GM23248 (cell line): ENCODE data around the gene DTX3L. TPM values are rescaled to one million over a fixed set of nuclear protein-coding genes. Genes with fewer than 3 reads are reported as not detected.

ENCODE experiments used
- DNase-seq: peaks from one replicate; pipeline ENCODE4 v3.0.0-alpha.2; 2015
- H2AFZ ChIP-seq: fragments of 200-600 bp; sonication (generic); 2 replicates; pipeline ENCODE4 v1.6.1; 2016; ENCODE audit warnings: antibody characterized with exemption
- H3F3A ChIP-seq: fragments of 200-600 bp; sonication (generic); 2 replicates; pipeline ENCODE4 v1.6.1; 2016; ENCODE audit warnings: mild to moderate bottlenecking, antibody characterized with exemption, mixed run types; ENCODE audit not compliant: insufficient read depth
- H3K27ac ChIP-seq: fragments of 200-600 bp; sonication (generic); 2 replicates; pipeline ENCODE4 v1.5.1; 2016; ENCODE audit warnings: mild to moderate bottlenecking
- H3K27me3 ChIP-seq: fragments of 200-600 bp; sonication (generic); replicated peaks from 2 replicates; pipeline ENCODE4 v1.6.1; 2016; ENCODE audit warnings: mild to moderate bottlenecking; ENCODE audit not compliant: insufficient read depth
- H3K36me3 ChIP-seq: fragments of 200-600 bp; sonication (generic); 2 replicates; pipeline ENCODE4 v1.6.1; 2016; ENCODE audit warnings: low read depth, mild to moderate bottlenecking
- H3K4me1 ChIP-seq: fragments of 200-600 bp; sonication (generic); 2 replicates; pipeline ENCODE4 v1.6.1; 2016; ENCODE audit warnings: mild to moderate bottlenecking; ENCODE audit not compliant: insufficient read depth
- H3K4me2 ChIP-seq: fragments of 200-600 bp; sonication (generic); one replicate; pipeline ENCODE4 v1.6.1; 2016; ENCODE audit warnings: mild to moderate bottlenecking; ENCODE audit not compliant: unreplicated experiment
- H3K4me3 ChIP-seq: fragments of 200-600 bp; sonication (generic); 2 replicates; pipeline ENCODE4 v1.5.1; 2016; ENCODE audit warnings: mild to moderate bottlenecking
- H3K79me2 ChIP-seq: fragments of 200-600 bp; sonication (generic); 2 replicates; pipeline ENCODE4 v1.6.1; 2016; ENCODE audit warnings: mild to moderate bottlenecking; ENCODE audit not compliant: insufficient read depth
- H3K9ac ChIP-seq: fragments of 200-600 bp; sonication (generic); 2 replicates; pipeline ENCODE4 v1.6.1; 2016; ENCODE audit warnings: mild to moderate bottlenecking
- H3K9me2 ChIP-seq: fragments of 200-600 bp; sonication (generic); 2 replicates; pipeline ENCODE4 v1.6.1; 2016; ENCODE audit warnings: mixed run types, mild to moderate bottlenecking, moderate library complexity; ENCODE audit not compliant: insufficient read depth
- H3K9me3 ChIP-seq: fragments of 200-600 bp; sonication (generic); one replicate; pipeline ENCODE4 v1.6.1; 2017; ENCODE audit warnings: low read depth
- H4K20me1 ChIP-seq: fragments of 200-600 bp; sonication (generic); 2 replicates; pipeline ENCODE4 v1.6.0; 2016; ENCODE audit not compliant: insufficient read depth
- EZH2 ChIP-seq: fragments of 200-600 bp; sonication (generic); IDR thresholded peaks from 2 replicates; pipeline ENCODE4 v1.6.1; 2018; ENCODE audit warnings: antibody characterized with exemption, mild to moderate bottlenecking; ENCODE audit not compliant: insufficient read depth, poor library complexity, severe bottlenecking
- EZH2phosphoT487 ChIP-seq: fragments of 200-600 bp; sonication (generic); IDR thresholded peaks from 2 replicates; pipeline ENCODE4 v1.6.1; 2018; ENCODE audit warnings: antibody characterized with exemption, moderate library complexity, mild to moderate bottlenecking, low read depth; ENCODE audit not compliant: insufficient read depth
- WGBS, 2 experiments: methylation state at CpG; one replicate each; pipeline ENCODE4 v1.1.6; 2015 to 2017; ENCODE audit warnings: low lambda C conversion rate in 2 of 2, low coverage in 1 of 2; ENCODE audit errors: missing lambda C conversion rate in 2 of 2; 5-methylcytosine and 5-hydroxymethylcytosine counted together
- in situ Hi-C: fragments of 300-500 bp; cut with MboI; formaldehyde crosslinking; loops from 2 replicates; pipeline ENCODE4 v1.15.0; 2020
- polyA plus RNA-seq: library from polyadenylated mRNA; unstranded; fragments of >200 nt; fragmentation: Nextera tagmentation; extraction: Ambion mirVana; gene quantifications from 2 replicates; pipeline ENCODE4 v1.2.1, GENCODE V29; 2016
- total RNA-seq: library from RNA; depleted of rRNA; stranded (reverse); fragments of >200 nt; shearing (Covaris generic); gene quantifications from 2 replicates; pipeline ENCODE4 v1.2.3, GENCODE V29; 2014; rRNA removed

The DTX3L gene
- total RNA-seq (10.1 and 12.9 TPM in 2 replicates), polyA plus RNA-seq (7.7 and 9.4 TPM in 2 replicates)

- Histone ChIP-seq H3K4me1 (peaks cover 16% of the 10 kb centered on the region), H3K27me3 (no peaks in the 10 kb centered on the region), H3K4me2 (peak within 1 kb of the TSS; percentile 84), H3K79me2 (peaks cover 9% of the 10 kb centered on the region), H3K9ac (peak within 1 kb of the TSS; percentile 93), H3K9me2 (no peaks in the 10 kb centered on the region), H4K20me1 (no peaks in the 10 kb centered on the region), H3K36me3 (peaks cover 16% of the 10 kb centered on the region), H2AFZ (peak within 1 kb of the TSS; percentile 93), H3K9me3 (no peaks in the 10 kb centered on the region), H3K27ac (peak within 1 kb of the TSS; percentile 72), H3K4me3 (peak within 1 kb of the TSS; percentile 91), H3F3A (no peaks in the 10 kb centered on the region)
- in situ Hi-C loops = no loop called here
- TF ChIP-seq EZH2 = no peak
- TF ChIP-seq EZH2phosphoT487 = no peak
- WGBS, 2 experiments = 1 to 2% methylated on average over 47 to 54 of the region's 56 CpGs
- peak; percentile 91 for DNase-seq
Measured at GRCh38 chr3:122564155-122564912, at the start of gene DTX3L, which contains the start of gene PARP9. Gene DTX3L, plus strand, starts transcription at chr3:122564338. Its CDS starts 89 bp downstream, at chr3:122564427. Gene PARP9, minus strand, starts transcription at chr3:122564300. Its CDS starts 4,680 bp downstream, at chr3:122559620.

GRCh38 chr3:122515020-122515468 is 49.1 kb upstream of the DTX3L start:
- Histone ChIP-seq H3K4me3 (peak overlapping the region; percentile 81), H3F3A (peaks cover 12% of the 10 kb centered on the region), H3K27me3 (no peaks in the 10 kb centered on the region), H4K20me1 (peaks cover 7% of the 10 kb centered on the region; the same call in 1 of the 2 replicates), H3K27ac (no peak overlapping the region; the same call in 1 of the 2 replicates), H3K9ac (peak overlapping the region; percentile 90), H3K79me2 (peaks cover 39% of the 10 kb centered on the region), H3K4me2 (peak overlapping the region; percentile 81), H3K36me3 (no peaks in the 10 kb centered on the region), H3K4me1 (peaks cover 15% of the 10 kb centered on the region; the same call in 1 of the 2 replicates), H2AFZ (peak overlapping the region; percentile 98), H3K9me2 (no peaks in the 10 kb centered on the region), H3K9me3 (no peaks in the 10 kb centered on the region)
- DNase-seq = no peak
- no peak for TF ChIP-seq EZH2phosphoT487
- TF ChIP-seq EZH2 = no peak
- 35 to 38% methylated on average over 19 of the region's 19 CpGs for WGBS, 2 experiments
- in situ Hi-C loops = no loop called here

- peaks cover 7% of the 10 kb centered on the region; the same call in 1 of the 2 replicates for H4K20me1 ChIP-seq
- H3K4me2 ChIP-seq = no peak overlapping the region
- in situ Hi-C loops = no loop called here
- H3F3A ChIP-seq = peaks cover 12% of the 10 kb centered on the region
- WGBS, 2 experiments = 86 to 100% methylated on average over 3 of the region's 3 CpGs
- no peak overlapping the region for H3K27ac ChIP-seq
- H3K79me2 ChIP-seq = peaks cover 31% of the 10 kb centered on the region
- no peaks in the 10 kb centered on the region for H3K27me3 ChIP-seq
- H2AFZ ChIP-seq = no peak overlapping the region
- no peak overlapping the region for H3K4me3 ChIP-seq
- TF ChIP-seq EZH2phosphoT487 (no peak), EZH2 (no peak)
- H3K9me3 ChIP-seq = no peaks in the 10 kb centered on the region
- no peak overlapping the region for H3K9ac ChIP-seq
- H3K4me1 ChIP-seq = peaks cover 15% of the 10 kb centered on the region; the same call in 1 of the 2 replicates
- H3K36me3 ChIP-seq = no peaks in the 10 kb centered on the region
- no peak for DNase-seq
- H3K9me2 ChIP-seq = no peaks in the 10 kb centered on the region
Measured at GRCh38 chr3:122515870-122516269, 48.3 kb upstream of the DTX3L start.

DNA sequence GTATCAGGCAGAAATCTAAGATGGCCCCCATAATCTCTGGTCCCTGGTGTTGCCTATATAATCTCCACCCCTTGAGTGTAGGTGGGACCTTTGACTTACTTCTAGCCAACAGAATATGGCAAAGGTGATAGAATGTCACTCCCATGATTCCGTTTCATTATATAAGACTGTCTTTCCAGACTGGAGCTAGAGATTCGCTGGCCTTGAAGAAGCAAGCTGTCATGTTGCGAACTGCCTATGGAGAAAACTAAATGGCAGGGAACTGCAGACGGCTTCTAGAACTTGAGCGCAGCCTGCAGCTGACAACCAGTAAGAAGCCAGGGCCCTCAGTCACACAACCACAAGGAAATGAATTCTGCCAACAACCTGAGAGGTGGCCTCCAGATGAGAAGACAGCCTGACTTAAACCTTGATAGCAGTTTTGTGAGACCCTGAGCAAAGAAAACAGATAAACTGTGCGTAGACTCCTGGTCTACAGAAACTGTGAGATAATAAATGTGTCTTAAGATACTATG is 47.2 kb upstream of the DTX3L start:
- Histone ChIP-seq H3K9ac (no peak overlapping the region), H3K79me2 (peaks cover 20% of the 10 kb centered on the region), H2AFZ (no peak overlapping the region; the same call in 1 of the 2 replicates), H4K20me1 (no peaks in the 10 kb centered on the region; the same call in 1 of the 2 replicates), H3K27me3 (no peaks in the 10 kb centered on the region), H3K9me3 (no peaks in the 10 kb centered on the region), H3K36me3 (no peaks in the 10 kb centered on the region), H3K27ac (no peak overlapping the region), H3K9me2 (no peaks in the 10 kb centered on the region), H3K4me3 (no peak overlapping the region), H3F3A (peaks cover 12% of the 10 kb centered on the region), H3K4me2 (no peak overlapping the region), H3K4me1 (peaks cover 15% of the 10 kb centered on the region; the same call in 1 of the 2 replicates)
- in situ Hi-C loops = no loop called here
- no peak for DNase-seq
- TF ChIP-seq EZH2 (no peak), EZH2phosphoT487 (no peak)
- 84 to 90% methylated on average over 6 of the region's 6 CpGs for WGBS, 2 experiments
